Activated CD4-positive, alpha-beta T cell treated with anti-CD3 and anti-CD28 coated beads, Interleukin-2, amount 50 U/mL, for 4 hours (primary cell): ENCODE measurements around the gene RMRP.

Experiments used
- DNase-seq, 2 experiments: peaks; one replicate each; pipeline ENCODE4 v3.0.0-alpha.2; 2020

RMRP gene

GRCh38 chr9:35657546-35658136 is at the start of gene RMRP:
TSS of gene RMRP (minus strand) at chr9:35658019.
- DNase-seq: peak; percentile 89 to 92

- DNase-seq: no peak
Observed at GRCh38 chr9:35706951-35707350, 49.1 kb upstream of the RMRP start.

GRCh38 chr9:35705836-35706430 is 48.1 kb upstream of the RMRP start:
- DNase-seq: no peak

GRCh38 chr9:35705372-35705771 is 47.6 kb upstream of the RMRP start:
- DNase-seq: no peak

- no peak for DNase-seq
Observed at GRCh38 chr9:35703906-35704672, 46.3 kb upstream of the RMRP start.

- no peak for DNase-seq
Observed at GRCh38 chr9:35702696-35703095, 44.9 kb upstream of the RMRP start.

- DNase-seq: no peak
Observed at GRCh38 chr9:35700942-35701341, 43.1 kb upstream of the RMRP start.

- DNase-seq: no peak
Observed at GRCh38 chr9:35700031-35700430, 42.2 kb upstream of the RMRP start.

GRCh38 chr9:35698231-35698630 is 40.4 kb upstream of the RMRP start:
- DNase-seq: no peak

GRCh38 chr9:35697486-35697885 is 39.7 kb upstream of the RMRP start:
- no peak for DNase-seq

- peak; percentile 41 to 43 for DNase-seq
Observed at GRCh38 chr9:35696520-35697215, 38.8 kb upstream of the RMRP start.

GRCh38 chr9:35695943-35696401 is 38.2 kb upstream of the RMRP start:
- no peak for DNase-seq

- DNase-seq: no peak
Observed at GRCh38 chr9:35691757-35692301, 34.0 kb upstream of the RMRP start.

- no peak for DNase-seq
Observed at GRCh38 chr9:35691334-35691650, 33.5 kb upstream of the RMRP start.

GRCh38 chr9:35690614-35691333 is 33.0 kb upstream of the RMRP start:
- DNase-seq: peak; percentile 16 to 25

GRCh38 chr9:35690294-35690613 is 32.4 kb upstream of the RMRP start:
- no peak for DNase-seq

- DNase-seq: no peak
Observed at GRCh38 chr9:35689542-35690293, 31.9 kb upstream of the RMRP start, which contains the start of gene TPM2. TSS of gene TPM2 (minus strand) at chr9:35689925. CDS start at chr9:35689817, 108 bp downstream.

GRCh38 chr9:35688558-35689541 is 31.0 kb upstream of the RMRP start:
- no peak for DNase-seq

GRCh38 chr9:35687972-35688557 is 30.2 kb upstream of the RMRP start:
- no peak for DNase-seq

GRCh38 chr9:35687306-35687705 is 29.5 kb upstream of the RMRP start:
- DNase-seq: no peak
